HUES64 (cell line): ENCODE data around the gene TBC1D22A.

Experiments
- H3K27ac ChIP-seq: 2 replicates; pipeline ENCODE4 v1.7.0; 2013; ENCODE audit warnings: low read depth, low read length, inconsistent platforms
- H3K27me3 ChIP-seq: 2 replicates; pipeline ENCODE4 v1.6.1; 2013; ENCODE audit warnings: mild to moderate bottlenecking, low read length; ENCODE audit not compliant: insufficient read depth
- H3K36me3 ChIP-seq: 2 replicates; pipeline ENCODE4 v1.6.1; 2013; ENCODE audit warnings: mild to moderate bottlenecking, low read length; ENCODE audit not compliant: insufficient read depth
- H3K4me1 ChIP-seq: 2 replicates; pipeline ENCODE4 v1.6.1; 2013; ENCODE audit warnings: mild to moderate bottlenecking, low read length, moderate library complexity; ENCODE audit not compliant: insufficient read depth
- H3K4me3 ChIP-seq: 2 replicates; pipeline ENCODE4 v1.5.1; 2013; ENCODE audit warnings: mild to moderate bottlenecking, low read length, moderate library complexity
- H3K9ac ChIP-seq: 2 replicates; pipeline ENCODE4 v1.6.1; 2013; ENCODE audit warnings: mild to moderate bottlenecking, low read depth, low read length
- H3K9me3 ChIP-seq: 2 replicates; pipeline ENCODE4 v1.6.1; 2013; ENCODE audit warnings: low read depth, low read length; ENCODE audit not compliant: insufficient read depth
- WGBS: fragments of 150-250, 120-280 bp; methylation state at CpG from one replicate; pipeline ENCODE4 v1.1.7; 2013; ENCODE audit warnings: missing lambda C conversion rate; 5-methylcytosine and 5-hydroxymethylcytosine counted together

TBC1D22A gene

GRCh38 chr22:46823654-46824053, 61.2 kb downstream of the TBC1D22A start:
- WGBS = 96% methylated on average over 12 of the region's 13 CpGs
- H3K4me3 ChIP-seq = no peak overlapping the region
- peaks cover under 1% of the 10 kb centered on the region; the same call in 1 of the 2 replicates for H3K4me1 ChIP-seq

GRCh38 chr22:46824344-46824909, 62.0 kb downstream of the TBC1D22A start:
- H3K27ac ChIP-seq = no peak overlapping the region
- H3K36me3 ChIP-seq = no peaks in the 10 kb centered on the region
- H3K4me3 ChIP-seq = no peak overlapping the region
- no peak overlapping the region for H3K9ac ChIP-seq
- 88% methylated on average over 9 of the region's 9 CpGs for WGBS
- no peaks in the 10 kb centered on the region for H3K27me3 ChIP-seq
- 0 out of 2 replicates have a peak, but pooled peaks cover 4% of the 10 kb centered on the region for H3K9me3 ChIP-seq
- H3K4me1 ChIP-seq = peaks cover 8% of the 10 kb centered on the region; the same call in 1 of the 2 replicates

More at GRCh38 chr22:46823654-46824053, 61.2 kb downstream of the TBC1D22A start:
- no peak overlapping the region for H3K9ac ChIP-seq
- H3K9me3 ChIP-seq = 0 out of 2 replicates have a peak, but pooled peaks cover 4% of the 10 kb centered on the region
- no peaks in the 10 kb centered on the region for H3K36me3 ChIP-seq
- H3K27me3 ChIP-seq = no peaks in the 10 kb centered on the region
- no peak overlapping the region for H3K27ac ChIP-seq

- no peaks in the 10 kb centered on the region for H3K27me3 ChIP-seq
- 0 out of 2 replicates have a peak, but pooled peaks cover 4% of the 10 kb centered on the region for H3K9me3 ChIP-seq
- no peaks in the 10 kb centered on the region for H3K36me3 ChIP-seq
- no peak overlapping the region for H3K9ac ChIP-seq
- WGBS = 93% methylated on average over 12 of the region's 12 CpGs
- no peak overlapping the region for H3K4me3 ChIP-seq
- no peak overlapping the region for H3K27ac ChIP-seq
- H3K4me1 ChIP-seq = peaks cover 12% of the 10 kb centered on the region
Observed at GRCh38 chr22:46824980-46825544, 62.6 kb downstream of the TBC1D22A start.

GRCh38 chr22:46826438-46827135, 64.1 kb downstream of the TBC1D22A start:
- Histone ChIP-seq H3K36me3 (no peaks in the 10 kb centered on the region), H3K4me3 (no peak overlapping the region), H3K27ac (no peak overlapping the region), H3K9ac (no peak overlapping the region), H3K9me3 (no peaks in the 10 kb centered on the region), H3K27me3 (no peaks in the 10 kb centered on the region), H3K4me1 (peaks cover 12% of the 10 kb centered on the region)
- WGBS = 95% methylated on average over 15 of the region's 15 CpGs

GRCh38 chr22:46827136-46827780, 64.8 kb downstream of the TBC1D22A start:
- Histone ChIP-seq H3K36me3 (no peaks in the 10 kb centered on the region), H3K9me3 (no peaks in the 10 kb centered on the region), H3K9ac (no peak overlapping the region), H3K27ac (no peak overlapping the region), H3K4me3 (no peak overlapping the region), H3K4me1 (peaks cover 12% of the 10 kb centered on the region), H3K27me3 (no peaks in the 10 kb centered on the region)
- WGBS = 83% methylated on average over 25 of the region's 25 CpGs

- peaks cover 12% of the 10 kb centered on the region for H3K4me1 ChIP-seq
- no peak overlapping the region for H3K27ac ChIP-seq
- H3K9ac ChIP-seq = no peak overlapping the region
- WGBS = 96% methylated on average over 12 of the region's 12 CpGs
- no peak overlapping the region for H3K4me3 ChIP-seq
- no peaks in the 10 kb centered on the region for H3K27me3 ChIP-seq
- H3K36me3 ChIP-seq = no peaks in the 10 kb centered on the region
- no peaks in the 10 kb centered on the region for H3K9me3 ChIP-seq
Observed at GRCh38 chr22:46827781-46828180, 65.3 kb downstream of the TBC1D22A start.

GRCh38 chr22:46828323-46828900, 66.0 kb downstream of the TBC1D22A start:
- H3K9me3 ChIP-seq = no peaks in the 10 kb centered on the region
- no peak overlapping the region for H3K9ac ChIP-seq
- peaks cover 12% of the 10 kb centered on the region for H3K4me1 ChIP-seq
- H3K27ac ChIP-seq = no peak overlapping the region
- no peaks in the 10 kb centered on the region for H3K36me3 ChIP-seq
- no peak overlapping the region for H3K4me3 ChIP-seq
- 93% methylated on average over 9 of the region's 9 CpGs for WGBS
- H3K27me3 ChIP-seq = no peaks in the 10 kb centered on the region

GRCh38 chr22:46829117-46829891, 66.9 kb downstream of the TBC1D22A start:
- Histone ChIP-seq H3K9ac (no peak overlapping the region), H3K4me3 (no peak overlapping the region)

GRCh38 chr22:46829941-46830715, 67.7 kb downstream of the TBC1D22A start:
- Histone ChIP-seq H3K36me3 (no peaks in the 10 kb centered on the region), H3K4me3 (no peak overlapping the region), H3K27me3 (no peaks in the 10 kb centered on the region), H3K4me1 (peaks cover 12% of the 10 kb centered on the region), H3K9ac (no peak overlapping the region), H3K9me3 (peaks cover 7% of the 10 kb centered on the region; the same call in 1 of the 2 replicates), H3K27ac (no peak overlapping the region)
- 93% methylated on average over 15 of the region's 15 CpGs for WGBS

More at GRCh38 chr22:46829117-46829891, 66.9 kb downstream of the TBC1D22A start:
- WGBS = 72% methylated on average over 12 of the region's 12 CpGs
- no peak overlapping the region for H3K27ac ChIP-seq
- peaks cover 12% of the 10 kb centered on the region for H3K4me1 ChIP-seq
- no peaks in the 10 kb centered on the region for H3K27me3 ChIP-seq
- H3K36me3 ChIP-seq = no peaks in the 10 kb centered on the region
- no peaks in the 10 kb centered on the region for H3K9me3 ChIP-seq

GRCh38 chr22:46830841-46831240, 68.4 kb downstream of the TBC1D22A start:
- H3K27ac ChIP-seq = no peak overlapping the region
- no peaks in the 10 kb centered on the region for H3K27me3 ChIP-seq
- peaks cover 4% of the 10 kb centered on the region; the same call in 1 of the 2 replicates for H3K36me3 ChIP-seq
- H3K9ac ChIP-seq = no peak overlapping the region
- H3K4me3 ChIP-seq = no peak overlapping the region
- H3K4me1 ChIP-seq = peaks cover 12% of the 10 kb centered on the region
- WGBS = 88% methylated on average over 8 of the region's 8 CpGs
- peaks cover 14% of the 10 kb centered on the region for H3K9me3 ChIP-seq
